HepG2 (cell line): ENCODE measurements around the gene C20orf141. TPM values are rescaled to one million over a fixed set of nuclear protein-coding genes. Genes with fewer than 3 reads are reported as not detected.

ENCODE experiments used
- BCL6 ChIP-seq: IDR thresholded peaks from 2 replicates; pipeline ENCODE4 v1.6.1; 2016; ENCODE audit warnings: missing genetic modification reagents, missing compliant biosample characterization
- KDM4B ChIP-seq: sonication (generic); formaldehyde crosslinking; IDR thresholded peaks from 2 replicates; pipeline ENCODE4 v1.4.0; 2020; ENCODE audit warnings: missing genetic modification reagents
- MED8 ChIP-seq: sonication (generic); formaldehyde crosslinking; IDR thresholded peaks from 2 replicates; pipeline ENCODE4 v1.8.1; 2023; ENCODE audit warnings: mild to moderate bottlenecking, missing genetic modification reagents; ENCODE audit not compliant: insufficient replicate concordance
- ZNF180 ChIP-seq: sonication (generic); formaldehyde crosslinking; IDR thresholded peaks from 2 replicates; pipeline ENCODE4 v1.4.0; 2020; ENCODE audit warnings: low read depth, missing genetic modification reagents, borderline replicate concordance
- ZNF746 ChIP-seq: sonication (generic); formaldehyde crosslinking; IDR thresholded peaks from 2 replicates; pipeline ENCODE4 v1.8.0; 2022; ENCODE audit warnings: mild to moderate bottlenecking, missing genetic modification reagents
- polyA plus RNA-seq, 8 experiments: library from polyadenylated mRNA; depleted of rRNA in 3 of 8; stranded (reverse) in 7 of 8; unstranded in 1 of 8; fragments of >200 nt; fragmentation: Illumina TruSeq in 4 of 8; extraction: Trizol in 4 of 8; gene quantifications; 2 replicates each; pipeline versions ENCODE4 v1.2.1 to v1.2.3, GENCODE V29; 2011 to 2016; ENCODE audit warnings: low read depth in 4 of 8, missing spikeins in 1 of 8, mixed read lengths in 1 of 8; ENCODE audit not compliant: insufficient read depth in 1 of 8
- total RNA-seq, 5 experiments: library from RNA; depleted of rRNA; stranded (reverse); fragments of >200 nt; fragmentation: Illumina TruSeq; extraction: Trizol; gene quantifications; 2 replicates each; pipeline ENCODE4 v1.2.3, GENCODE V29; 2016; ENCODE audit warnings: low read depth in 1 of 5
- TF ChIP-seq, protein P1 (sequence below): sonication (generic); formaldehyde crosslinking; IDR thresholded peaks from 2 replicates; pipeline ENCODE4 v1.4.0; 2020; ENCODE audit warnings: missing genetic modification reagents; ENCODE audit errors: not compliant biosample characterization
- TF ChIP-seq, protein P2 (sequence below): sonication (generic); formaldehyde crosslinking; IDR thresholded peaks from 2 replicates; pipeline ENCODE4 v1.8.0; 2022; ENCODE audit warnings: missing genetic modification reagents, low read depth, mild to moderate bottlenecking, borderline replicate concordance
- TF ChIP-seq, protein P3 (sequence below): IDR thresholded peaks from 2 replicates; pipeline ENCODE4 v1.6.1; 2016; ENCODE audit warnings: low read depth, missing genetic modification reagents, missing compliant biosample characterization
- TF ChIP-seq, protein P4 (sequence below): sonication (generic); formaldehyde crosslinking; IDR thresholded peaks from 2 replicates; pipeline ENCODE4 v1.4.0; 2020; ENCODE audit warnings: missing genetic modification reagents

The C20orf141 gene
- total and polyA plus RNA-seq, 2 of the 13 experiments (the other 11 are each of a cell fraction or from before 2014, with no cell fraction given) = not detected

DNA sequence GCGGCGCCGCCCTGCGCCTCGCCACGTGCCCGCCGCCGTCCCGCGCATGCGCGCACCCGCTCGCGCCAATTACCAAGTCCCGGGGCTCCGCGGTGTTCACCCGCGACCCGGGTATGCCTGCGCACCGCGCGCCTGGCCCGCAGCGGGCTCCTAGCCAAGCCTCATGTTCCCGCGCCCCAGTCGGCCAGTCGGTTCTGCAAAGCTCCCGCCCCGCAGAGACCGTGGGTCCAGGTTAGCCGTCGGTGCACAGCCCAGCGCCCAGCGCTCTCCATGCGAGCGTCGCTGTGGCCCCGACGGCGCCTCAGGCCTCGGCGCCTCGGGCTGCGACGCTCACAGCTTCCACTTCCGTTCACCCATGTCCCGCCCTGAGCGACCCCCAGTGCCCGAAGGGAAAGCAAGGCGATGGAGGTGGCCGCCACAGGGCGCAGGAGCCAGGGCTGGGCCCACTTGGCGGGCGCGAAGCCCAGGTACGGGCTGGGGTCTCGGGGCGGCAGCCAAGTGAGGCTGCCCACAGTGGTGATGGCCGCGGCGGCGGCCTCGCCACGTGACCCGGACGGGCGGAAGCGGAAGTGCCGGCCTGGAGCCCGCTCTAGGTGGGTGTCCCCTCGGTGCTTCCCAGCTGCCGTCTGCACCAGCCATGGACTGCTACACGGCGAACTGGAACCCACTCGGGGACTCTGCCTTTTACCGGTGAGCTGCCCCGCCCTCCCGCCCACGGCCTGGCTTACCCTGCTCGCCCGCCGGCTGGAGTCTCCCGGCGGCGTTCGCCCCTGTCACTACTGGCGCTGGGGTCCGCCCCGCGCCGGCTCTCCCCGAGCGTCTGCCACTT, 25.6 kb downstream of the C20orf141 start, which contains the start of the genes PCED1A and VPS16 (continued):
- TF ChIP-seq KDM4B (CRISPR knock-in tag) = peak; percentile 78
- peak; percentile 95; the same call in 1 of the 2 replicates for TF ChIP-seq ZNF180 (CRISPR knock-in tag)
- peak; percentile 70 for TF ChIP-seq BCL6
- TF ChIP-seq, protein P1, sequence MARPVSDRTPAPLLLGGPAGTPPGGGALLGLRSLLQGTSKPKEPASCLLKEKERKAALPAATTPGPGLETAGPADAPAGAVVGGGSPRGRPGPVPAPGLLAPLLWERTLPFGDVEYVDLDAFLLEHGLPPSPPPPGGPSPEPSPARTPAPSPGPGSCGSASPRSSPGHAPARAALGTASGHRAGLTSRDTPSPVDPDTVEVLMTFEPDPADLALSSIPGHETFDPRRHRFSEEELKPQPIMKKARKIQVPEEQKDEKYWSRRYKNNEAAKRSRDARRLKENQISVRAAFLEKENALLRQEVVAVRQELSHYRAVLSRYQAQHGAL (CRISPR knock-in tag) = no peak
- TF ChIP-seq, protein P2, sequence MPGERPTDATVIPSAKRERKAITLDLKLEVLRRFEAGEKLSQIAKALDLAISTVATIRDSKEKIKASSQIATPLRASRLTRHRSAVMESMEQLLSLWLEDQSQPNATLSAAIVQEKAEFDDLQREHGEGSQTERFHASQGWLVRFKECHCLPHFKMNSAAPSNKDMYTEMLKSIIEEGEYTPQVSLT (CRISPR knock-in tag) = no peak; the same call in 1 of the 2 replicates
- TF ChIP-seq, protein P3, sequence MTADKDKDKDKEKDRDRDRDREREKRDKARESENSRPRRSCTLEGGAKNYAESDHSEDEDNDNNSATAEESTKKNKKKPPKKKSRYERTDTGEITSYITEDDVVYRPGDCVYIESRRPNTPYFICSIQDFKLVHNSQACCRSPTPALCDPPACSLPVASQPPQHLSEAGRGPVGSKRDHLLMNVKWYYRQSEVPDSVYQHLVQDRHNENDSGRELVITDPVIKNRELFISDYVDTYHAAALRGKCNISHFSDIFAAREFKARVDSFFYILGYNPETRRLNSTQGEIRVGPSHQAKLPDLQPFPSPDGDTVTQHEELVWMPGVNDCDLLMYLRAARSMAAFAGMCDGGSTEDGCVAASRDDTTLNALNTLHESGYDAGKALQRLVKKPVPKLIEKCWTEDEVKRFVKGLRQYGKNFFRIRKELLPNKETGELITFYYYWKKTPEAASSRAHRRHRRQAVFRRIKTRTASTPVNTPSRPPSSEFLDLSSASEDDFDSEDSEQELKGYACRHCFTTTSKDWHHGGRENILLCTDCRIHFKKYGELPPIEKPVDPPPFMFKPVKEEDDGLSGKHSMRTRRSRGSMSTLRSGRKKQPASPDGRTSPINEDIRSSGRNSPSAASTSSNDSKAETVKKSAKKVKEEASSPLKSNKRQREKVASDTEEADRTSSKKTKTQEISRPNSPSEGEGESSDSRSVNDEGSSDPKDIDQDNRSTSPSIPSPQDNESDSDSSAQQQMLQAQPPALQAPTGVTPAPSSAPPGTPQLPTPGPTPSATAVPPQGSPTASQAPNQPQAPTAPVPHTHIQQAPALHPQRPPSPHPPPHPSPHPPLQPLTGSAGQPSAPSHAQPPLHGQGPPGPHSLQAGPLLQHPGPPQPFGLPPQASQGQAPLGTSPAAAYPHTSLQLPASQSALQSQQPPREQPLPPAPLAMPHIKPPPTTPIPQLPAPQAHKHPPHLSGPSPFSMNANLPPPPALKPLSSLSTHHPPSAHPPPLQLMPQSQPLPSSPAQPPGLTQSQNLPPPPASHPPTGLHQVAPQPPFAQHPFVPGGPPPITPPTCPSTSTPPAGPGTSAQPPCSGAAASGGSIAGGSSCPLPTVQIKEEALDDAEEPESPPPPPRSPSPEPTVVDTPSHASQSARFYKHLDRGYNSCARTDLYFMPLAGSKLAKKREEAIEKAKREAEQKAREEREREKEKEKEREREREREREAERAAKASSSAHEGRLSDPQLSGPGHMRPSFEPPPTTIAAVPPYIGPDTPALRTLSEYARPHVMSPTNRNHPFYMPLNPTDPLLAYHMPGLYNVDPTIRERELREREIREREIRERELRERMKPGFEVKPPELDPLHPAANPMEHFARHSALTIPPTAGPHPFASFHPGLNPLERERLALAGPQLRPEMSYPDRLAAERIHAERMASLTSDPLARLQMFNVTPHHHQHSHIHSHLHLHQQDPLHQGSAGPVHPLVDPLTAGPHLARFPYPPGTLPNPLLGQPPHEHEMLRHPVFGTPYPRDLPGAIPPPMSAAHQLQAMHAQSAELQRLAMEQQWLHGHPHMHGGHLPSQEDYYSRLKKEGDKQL (CRISPR knock-in tag) = no peak
- TF ChIP-seq MED8 = peak; percentile 93
- TF ChIP-seq ZNF746 (CRISPR knock-in tag) = peak; percentile 86
- TF ChIP-seq, protein P4, sequence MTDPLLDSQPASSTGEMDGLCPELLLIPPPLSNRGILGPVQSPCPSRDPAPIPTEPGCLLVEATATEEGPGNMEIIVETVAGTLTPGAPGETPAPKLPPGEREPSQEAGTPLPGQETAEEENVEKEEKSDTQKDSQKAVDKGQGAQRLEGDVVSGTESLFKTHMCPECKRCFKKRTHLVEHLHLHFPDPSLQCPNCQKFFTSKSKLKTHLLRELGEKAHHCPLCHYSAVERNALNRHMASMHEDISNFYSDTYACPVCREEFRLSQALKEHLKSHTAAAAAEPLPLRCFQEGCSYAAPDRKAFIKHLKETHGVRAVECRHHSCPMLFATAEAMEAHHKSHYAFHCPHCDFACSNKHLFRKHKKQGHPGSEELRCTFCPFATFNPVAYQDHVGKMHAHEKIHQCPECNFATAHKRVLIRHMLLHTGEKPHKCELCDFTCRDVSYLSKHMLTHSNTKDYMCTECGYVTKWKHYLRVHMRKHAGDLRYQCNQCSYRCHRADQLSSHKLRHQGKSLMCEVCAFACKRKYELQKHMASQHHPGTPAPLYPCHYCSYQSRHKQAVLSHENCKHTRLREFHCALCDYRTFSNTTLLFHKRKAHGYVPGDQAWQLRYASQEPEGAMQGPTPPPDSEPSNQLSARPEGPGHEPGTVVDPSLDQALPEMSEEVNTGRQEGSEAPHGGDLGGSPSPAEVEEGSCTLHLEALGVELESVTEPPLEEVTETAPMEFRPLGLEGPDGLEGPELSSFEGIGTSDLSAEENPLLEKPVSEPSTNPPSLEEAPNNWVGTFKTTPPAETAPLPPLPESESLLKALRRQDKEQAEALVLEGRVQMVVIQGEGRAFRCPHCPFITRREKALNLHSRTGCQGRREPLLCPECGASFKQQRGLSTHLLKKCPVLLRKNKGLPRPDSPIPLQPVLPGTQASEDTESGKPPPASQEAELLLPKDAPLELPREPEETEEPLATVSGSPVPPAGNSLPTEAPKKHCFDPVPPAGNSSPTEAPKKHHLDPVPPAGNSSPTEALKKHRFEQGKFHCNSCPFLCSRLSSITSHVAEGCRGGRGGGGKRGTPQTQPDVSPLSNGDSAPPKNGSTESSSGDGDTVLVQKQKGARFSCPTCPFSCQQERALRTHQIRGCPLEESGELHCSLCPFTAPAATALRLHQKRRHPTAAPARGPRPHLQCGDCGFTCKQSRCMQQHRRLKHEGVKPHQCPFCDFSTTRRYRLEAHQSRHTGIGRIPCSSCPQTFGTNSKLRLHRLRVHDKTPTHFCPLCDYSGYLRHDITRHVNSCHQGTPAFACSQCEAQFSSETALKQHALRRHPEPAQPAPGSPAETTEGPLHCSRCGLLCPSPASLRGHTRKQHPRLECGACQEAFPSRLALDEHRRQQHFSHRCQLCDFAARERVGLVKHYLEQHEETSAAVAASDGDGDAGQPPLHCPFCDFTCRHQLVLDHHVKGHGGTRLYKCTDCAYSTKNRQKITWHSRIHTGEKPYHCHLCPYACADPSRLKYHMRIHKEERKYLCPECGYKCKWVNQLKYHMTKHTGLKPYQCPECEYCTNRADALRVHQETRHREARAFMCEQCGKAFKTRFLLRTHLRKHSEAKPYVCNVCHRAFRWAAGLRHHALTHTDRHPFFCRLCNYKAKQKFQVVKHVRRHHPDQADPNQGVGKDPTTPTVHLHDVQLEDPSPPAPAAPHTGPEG (CRISPR knock-in tag) = peak; percentile 68; the same call in 1 of the 2 replicates
